Measurements from ENCODE around the gene LEMD1.

The LEMD1 gene

DNA sequence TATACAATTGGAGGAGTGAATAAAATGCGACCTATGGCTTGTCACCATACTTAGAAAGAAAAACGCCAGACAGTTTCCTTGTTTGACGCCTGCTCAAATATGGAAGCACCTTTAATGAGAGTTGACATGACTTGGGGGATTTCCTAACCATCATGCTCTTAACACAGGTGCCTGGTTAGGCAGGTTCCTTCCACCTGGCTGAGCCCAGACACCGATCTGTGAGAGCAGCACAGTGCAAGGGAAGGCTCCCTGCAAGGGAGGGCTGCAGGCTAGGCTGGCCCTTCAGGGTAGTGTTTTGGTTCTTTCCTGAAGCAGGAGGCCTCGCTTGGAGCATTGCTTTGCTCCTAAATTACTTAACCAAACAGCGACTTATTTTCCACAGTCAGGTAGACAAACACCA lies 40.6 kb downstream of the LEMD1 start:
- in situ Hi-C loops (cut with MboI; ENCODE audit: low sequenced_read_pairs, unreplicated experiment), result no loop called here
- TF ChIP-seq, protein P1, sequence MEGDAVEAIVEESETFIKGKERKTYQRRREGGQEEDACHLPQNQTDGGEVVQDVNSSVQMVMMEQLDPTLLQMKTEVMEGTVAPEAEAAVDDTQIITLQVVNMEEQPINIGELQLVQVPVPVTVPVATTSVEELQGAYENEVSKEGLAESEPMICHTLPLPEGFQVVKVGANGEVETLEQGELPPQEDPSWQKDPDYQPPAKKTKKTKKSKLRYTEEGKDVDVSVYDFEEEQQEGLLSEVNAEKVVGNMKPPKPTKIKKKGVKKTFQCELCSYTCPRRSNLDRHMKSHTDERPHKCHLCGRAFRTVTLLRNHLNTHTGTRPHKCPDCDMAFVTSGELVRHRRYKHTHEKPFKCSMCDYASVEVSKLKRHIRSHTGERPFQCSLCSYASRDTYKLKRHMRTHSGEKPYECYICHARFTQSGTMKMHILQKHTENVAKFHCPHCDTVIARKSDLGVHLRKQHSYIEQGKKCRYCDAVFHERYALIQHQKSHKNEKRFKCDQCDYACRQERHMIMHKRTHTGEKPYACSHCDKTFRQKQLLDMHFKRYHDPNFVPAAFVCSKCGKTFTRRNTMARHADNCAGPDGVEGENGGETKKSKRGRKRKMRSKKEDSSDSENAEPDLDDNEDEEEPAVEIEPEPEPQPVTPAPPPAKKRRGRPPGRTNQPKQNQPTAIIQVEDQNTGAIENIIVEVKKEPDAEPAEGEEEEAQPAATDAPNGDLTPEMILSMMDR (IDR thresholded peaks at IDR 0.05; ENCODE audit: borderline replicate concordance, control extremely low read depth, extremely low read depth, insufficient read depth, missing control alignments), result no peak
- no peak for DNase-seq (ENCODE audit: low spot score)

DNA sequence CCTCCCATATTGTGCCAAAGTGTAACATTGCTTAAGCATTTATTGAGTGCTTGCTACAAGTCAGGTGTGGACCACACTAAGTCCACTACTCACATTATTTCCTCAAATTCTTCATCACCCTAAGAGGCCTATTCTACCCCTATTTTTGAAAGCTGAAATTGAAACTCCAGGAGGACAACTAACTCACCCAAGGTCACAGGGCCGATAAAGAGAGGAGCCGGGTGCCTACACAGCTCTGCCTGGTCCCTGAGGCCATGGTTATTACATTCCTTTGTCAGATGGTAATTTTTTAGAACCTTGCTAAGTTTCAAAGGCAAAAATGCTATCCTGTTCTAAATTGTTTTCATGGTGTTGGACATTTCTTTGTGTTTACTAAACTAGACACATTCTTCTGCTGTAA lies 41.0 kb downstream of the LEMD1 start:
- TF ChIP-seq, protein P1 (IDR thresholded peaks at IDR 0.05; ENCODE audit: borderline replicate concordance, control extremely low read depth, extremely low read depth, insufficient read depth, missing control alignments), result no peak
- no peak for DNase-seq (ENCODE audit: low spot score)
- in situ Hi-C loops (cut with MboI; ENCODE audit: low sequenced_read_pairs, unreplicated experiment), result no loop called here

DNA sequence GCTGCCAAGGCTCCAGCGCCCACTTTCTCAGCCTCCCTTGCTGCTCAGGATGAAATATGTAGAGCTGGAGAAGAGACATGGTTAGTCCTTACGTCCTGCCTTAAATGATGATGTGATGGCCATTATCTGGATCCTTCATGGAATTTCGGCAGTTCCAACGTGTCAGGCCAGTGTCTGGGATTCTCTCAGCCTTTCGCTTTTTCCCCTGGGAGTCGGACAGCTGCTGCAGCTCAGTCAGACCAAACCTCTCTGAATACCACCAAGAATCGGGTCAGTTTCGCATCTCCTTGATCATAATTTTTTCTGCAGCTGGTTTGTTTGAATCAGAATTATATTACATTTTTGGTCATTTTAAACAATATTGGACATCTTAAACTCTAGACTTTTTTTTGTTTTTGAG lies 42.8 kb downstream of the LEMD1 start:
- TF ChIP-seq, protein P1 (IDR thresholded peaks at IDR 0.05; ENCODE audit: borderline replicate concordance, control extremely low read depth, extremely low read depth, insufficient read depth, missing control alignments), result no peak
- in situ Hi-C loops (cut with MboI; ENCODE audit: low sequenced_read_pairs, unreplicated experiment), result no loop called here
- DNase-seq (ENCODE audit: low spot score), result no peak

DNA sequence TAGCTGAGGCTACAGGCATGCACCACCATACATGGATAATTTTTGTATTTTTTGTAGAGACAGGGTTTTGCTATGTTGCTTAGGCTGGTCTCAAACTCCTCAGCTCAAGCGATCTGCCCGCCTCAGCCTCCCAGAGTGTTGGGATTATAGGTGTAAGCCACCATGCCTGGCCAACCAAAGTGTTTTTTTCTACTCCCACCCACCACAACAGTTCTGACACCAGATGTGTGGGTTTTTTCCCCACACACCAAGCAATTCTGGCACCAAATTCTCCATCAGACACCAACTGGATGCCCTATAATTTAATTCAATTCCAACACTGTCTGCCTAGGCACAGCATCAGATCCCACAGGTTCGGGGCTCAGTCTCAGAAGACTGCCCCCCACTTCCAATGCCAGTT lies 44.5 kb downstream of the LEMD1 start:
- TF ChIP-seq, protein P1 (IDR thresholded peaks at IDR 0.05; ENCODE audit: borderline replicate concordance, control extremely low read depth, extremely low read depth, insufficient read depth, missing control alignments), result no peak
- in situ Hi-C loops (cut with MboI; ENCODE audit: low sequenced_read_pairs, unreplicated experiment), result no loop called here
- DNase-seq (ENCODE audit: low spot score), result no peak

DNA sequence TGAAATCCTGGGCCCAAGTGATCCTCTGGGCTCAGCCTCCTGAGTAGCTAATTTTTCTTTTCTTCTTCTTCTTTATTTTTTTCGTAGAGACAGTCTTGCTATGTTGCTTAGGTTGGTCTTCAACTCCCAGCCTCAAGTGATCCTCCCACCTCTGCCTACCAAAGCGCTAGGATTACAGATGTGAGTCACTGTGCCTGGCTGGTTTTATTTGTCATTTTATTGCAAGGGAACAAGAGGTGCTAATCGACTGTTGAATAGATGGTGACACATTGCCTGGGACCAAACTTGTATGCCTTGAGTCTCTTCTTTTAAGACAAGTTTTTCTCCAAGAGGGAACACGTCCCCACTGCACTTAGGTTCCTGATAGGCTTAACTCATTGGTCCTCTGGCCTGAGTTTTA lies 45.1 kb downstream of the LEMD1 start:
- in situ Hi-C loops (cut with MboI; ENCODE audit: low sequenced_read_pairs, unreplicated experiment), result no loop called here
- TF ChIP-seq, protein P1 (IDR thresholded peaks at IDR 0.05; ENCODE audit: borderline replicate concordance, control extremely low read depth, extremely low read depth, insufficient read depth, missing control alignments), result no peak
- no peak for DNase-seq (ENCODE audit: low spot score)

DNA sequence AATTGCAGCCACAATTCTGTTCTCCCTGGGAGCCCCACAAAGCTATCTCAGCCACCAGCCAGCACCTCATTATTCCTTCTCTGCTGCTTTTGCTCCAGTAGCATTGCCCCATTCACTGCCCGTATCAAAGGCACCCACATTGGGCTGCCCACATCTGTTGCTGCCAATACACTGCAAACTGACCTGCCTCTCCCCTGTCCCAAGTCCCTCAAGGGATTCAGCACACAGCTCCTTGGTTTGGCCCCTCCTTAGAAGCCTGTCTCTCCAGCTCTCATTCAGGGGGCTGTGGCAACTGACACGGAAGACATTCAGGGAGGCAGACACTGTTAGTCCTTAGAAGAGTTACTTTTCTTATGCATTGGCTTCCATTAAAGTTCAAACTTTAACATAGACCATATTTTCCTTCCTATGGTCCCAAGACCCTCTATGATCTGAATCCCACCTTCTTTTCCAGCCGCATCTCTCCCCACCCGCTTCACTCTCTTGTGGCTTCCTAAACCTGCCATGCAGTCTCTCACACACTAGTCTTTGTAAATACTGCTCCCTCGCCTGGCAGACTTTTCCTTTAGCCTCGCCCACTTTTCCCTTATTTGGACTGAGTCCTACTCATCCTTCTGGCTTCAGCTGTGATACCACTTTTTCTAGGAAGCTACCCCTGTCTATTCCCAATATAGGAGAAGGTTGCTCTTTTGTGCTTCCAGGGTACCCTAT lies 45.9 kb downstream of the LEMD1 start:
- in situ Hi-C loops (cut with MboI; ENCODE audit: low sequenced_read_pairs, unreplicated experiment), result no loop called here
- TF ChIP-seq, protein P1 (IDR thresholded peaks at IDR 0.05; ENCODE audit: borderline replicate concordance, control extremely low read depth, extremely low read depth, insufficient read depth, missing control alignments), result no peak
- DNase-seq (ENCODE audit: low spot score), result no peak

Data from GM13976 (cell line).